Esophagus muscularis mucosa (tissue), 4 donors: ENCODE results near the gene BTBD7.

Source experiments
- CTCF ChIP-seq, 3 experiments: fragments of 200-600 bp in 2 of 3; fragments of 450-650 bp in 1 of 3; sonication (generic) in 2 of 3; IDR thresholded peaks; one replicate each; pipeline ENCODE4 v1.5.1; 2017 to 2019; ENCODE audit warnings: antibody characterized with exemption in 3 of 3, mild to moderate bottlenecking in 2 of 3, moderate library complexity in 1 of 3
- EP300 ChIP-seq: sonication (generic); formaldehyde crosslinking; IDR thresholded peaks from one replicate; pipeline ENCODE4 v1.6.1; 2017; ENCODE audit warnings: antibody characterized with exemption
- POLR2A ChIP-seq: fragments of 450-650 bp; IDR thresholded peaks from one replicate; pipeline ENCODE4 v1.6.1; 2017; ENCODE audit warnings: antibody characterized with exemption, moderate library complexity, mild to moderate bottlenecking, low read depth
- POLR2AphosphoS5 ChIP-seq, 2 donors: sonication (generic); formaldehyde crosslinking; IDR thresholded peaks; one replicate each; pipeline ENCODE4 v1.6.1; 2017; ENCODE audit warnings: antibody characterized with exemption in 2 of 2

- no peak for TF ChIP-seq POLR2AphosphoS5 (IDR thresholded peaks at IDR 0.05)
- TF ChIP-seq CTCF (IDR thresholded peaks at IDR 0.05) = no peak
- TF ChIP-seq POLR2A = no peak
- TF ChIP-seq EP300 = no peak
Measured at GRCh38 chr14:93317875-93318807, 14.7 kb downstream of the BTBD7 start.
